Adipose tissue (tissue), 3 donors: Measurements from ENCODE around the gene WWOX. TPM values are rescaled to one million over a fixed set of nuclear protein-coding genes. Genes with fewer than 3 reads are reported as not detected.

Experiments
- H3K27ac ChIP-seq: one replicate; pipeline ENCODE4 v1.5.1; 2013; ENCODE audit warnings: low read depth, low read length
- WGBS, 3 donors: extraction: QIAGEN DNeasy Blood & Tissue Kit; methylation state at CpG; one replicate each; pipeline ENCODE4 v1.1.7; 2013; 5-methylcytosine and 5-hydroxymethylcytosine counted together
- polyA plus RNA-seq, 3 donors: library from polyadenylated mRNA; stranded (reverse); fragments of 200-250 nt; gene quantifications; one replicate each; pipeline ENCODE4 v1.2.3, GENCODE V29; 2013
- donor health status: healthy with polysubstance abuse.
- donor health status: Bipolar disorder and iron deficiency.
- donor health status: healthy.

Gene WWOX
- polyA plus RNA-seq, 3 donors, result 5.7 to 10.6 (median 7.0) TPM

GRCh38 chr16:78524066-78524595 lies 424.7 kb downstream of the WWOX start:
- 89 to 95% (median 95%) methylated on average over 4 of the region's 4 CpGs for WGBS, 3 donors
- H3K27ac ChIP-seq, result no peak overlapping the region

- 86 to 90% (median 89%) methylated on average over 5 of the region's 5 CpGs for WGBS, 3 donors
- H3K27ac ChIP-seq, result no peak overlapping the region
Measured at GRCh38 chr16:78528265-78528664, 428.8 kb downstream of the WWOX start.

- H3K27ac ChIP-seq, result no peak overlapping the region
- 83 to 95% (median 85%) methylated on average over 5 of the region's 5 CpGs for WGBS, 3 donors
Measured at GRCh38 chr16:78529881-78530280, 430.4 kb downstream of the WWOX start.

GRCh38 chr16:78530283-78530682 lies 430.8 kb downstream of the WWOX start:
- H3K27ac ChIP-seq, result no peak overlapping the region
- 71 to 74% (median 73%) methylated on average over 4 of the region's 4 CpGs for WGBS, 3 donors

GRCh38 chr16:78535098-78535497 lies 435.6 kb downstream of the WWOX start:
- 81 to 94% (median 93%) methylated on average over 4 of the region's 4 CpGs for WGBS, 3 donors
- H3K27ac ChIP-seq, result no peak overlapping the region

GRCh38 chr16:78537511-78537910 lies 438.1 kb downstream of the WWOX start:
- 89 to 97% (median 94%) methylated on average over 10 of the region's 10 CpGs for WGBS, 3 donors
- H3K27ac ChIP-seq, result no peak overlapping the region

- 67 to 80% (median 71%) methylated on average over 9 of the region's 9 CpGs for WGBS, 3 donors
- H3K27ac ChIP-seq, result no peak overlapping the region
Measured at GRCh38 chr16:78538292-78538691, 438.8 kb downstream of the WWOX start.

- no peak overlapping the region for H3K27ac ChIP-seq
- WGBS, 3 donors, result 81 to 96% (median 85%) methylated on average over 3 of the region's 3 CpGs
Measured at GRCh38 chr16:78538919-78539318, 439.5 kb downstream of the WWOX start.

GRCh38 chr16:78542419-78542818 lies 443.0 kb downstream of the WWOX start:
- WGBS, 3 donors, result 87 to 92% (median 88%) methylated on average over 7 of the region's 7 CpGs
- no peak overlapping the region for H3K27ac ChIP-seq

- WGBS, 3 donors, result 67 to 83% (median 74%) methylated on average over 7 of the region's 7 CpGs
- H3K27ac ChIP-seq, result no peak overlapping the region
Measured at GRCh38 chr16:78543023-78543422, 443.6 kb downstream of the WWOX start.

- no peak overlapping the region for H3K27ac ChIP-seq
- WGBS, 3 donors, result 85 to 92% (median 89%) methylated on average over 6 of the region's 6 CpGs
Measured at GRCh38 chr16:78549366-78549765, 449.9 kb downstream of the WWOX start.

- WGBS, 3 donors, result 48 to 68% (median 67%) methylated on average over 12 of the region's 12 CpGs
- no peak overlapping the region for H3K27ac ChIP-seq
Measured at GRCh38 chr16:78551487-78552085, 452.1 kb downstream of the WWOX start.

- H3K27ac ChIP-seq, result no peak overlapping the region
- WGBS, 3 donors, result 79 to 83% (median 81%) methylated on average over 16 of the region's 16 CpGs
Measured at GRCh38 chr16:78552106-78552675, 452.7 kb downstream of the WWOX start.

GRCh38 chr16:78552716-78553115 lies 453.3 kb downstream of the WWOX start:
- no peak overlapping the region for H3K27ac ChIP-seq
- 94 to 100% (median 98%) methylated on average over 1 of the region's 1 CpG for WGBS, 3 donors

GRCh38 chr16:78553268-78554039 lies 454.0 kb downstream of the WWOX start:
- WGBS, 3 donors, result 87 to 89% (median 88%) methylated on average over 10 of the region's 10 CpGs

GRCh38 chr16:78556421-78556820 lies 457.0 kb downstream of the WWOX start:
- 97% methylated on average over 16 of the region's 16 CpGs for WGBS, 3 donors

More at GRCh38 chr16:78553268-78554039, 454.0 kb downstream of the WWOX start:
- H3K27ac ChIP-seq, result no peak overlapping the region

GRCh38 chr16:78560997-78561396 lies 461.5 kb downstream of the WWOX start:
- H3K27ac ChIP-seq, result no peak overlapping the region
- WGBS, 3 donors, result 92 to 100% (median 92%) methylated on average over 1 of the region's 1 CpG

More at GRCh38 chr16:78556421-78556820, 457.0 kb downstream of the WWOX start:
- H3K27ac ChIP-seq, result no peak overlapping the region

GRCh38 chr16:78562111-78562510 lies 462.7 kb downstream of the WWOX start:
- WGBS, 3 donors, result 84 to 97% (median 94%) methylated on average over 6 of the region's 6 CpGs

GRCh38 chr16:78562650-78563049 lies 463.2 kb downstream of the WWOX start:
- H3K27ac ChIP-seq, result no peak overlapping the region
- 87 to 91% (median 89%) methylated on average over 8 of the region's 8 CpGs for WGBS, 3 donors

More at GRCh38 chr16:78562111-78562510, 462.7 kb downstream of the WWOX start:
- H3K27ac ChIP-seq, result no peak overlapping the region
